NOMO-1 treated with dmso at 0.1 percent for 144 hours (cell line): ENCODE data around the gene PLEKHM1.
A peak's percentile ranks its signal among the peaks of the same experiment; 100 is the strongest.
"Not testable (repeated sequence)": the region's sequence is repeated elsewhere in the genome, so short reads cannot be mapped to it uniquely, and the experiment has no call there.

Source experiments
- DNase-seq: peaks from one replicate; lab custom pipeline; 2025; ENCODE audit not compliant: unreplicated experiment; lab: John Stamatoyannopoulos, UW

PLEKHM1 gene

DNA sequence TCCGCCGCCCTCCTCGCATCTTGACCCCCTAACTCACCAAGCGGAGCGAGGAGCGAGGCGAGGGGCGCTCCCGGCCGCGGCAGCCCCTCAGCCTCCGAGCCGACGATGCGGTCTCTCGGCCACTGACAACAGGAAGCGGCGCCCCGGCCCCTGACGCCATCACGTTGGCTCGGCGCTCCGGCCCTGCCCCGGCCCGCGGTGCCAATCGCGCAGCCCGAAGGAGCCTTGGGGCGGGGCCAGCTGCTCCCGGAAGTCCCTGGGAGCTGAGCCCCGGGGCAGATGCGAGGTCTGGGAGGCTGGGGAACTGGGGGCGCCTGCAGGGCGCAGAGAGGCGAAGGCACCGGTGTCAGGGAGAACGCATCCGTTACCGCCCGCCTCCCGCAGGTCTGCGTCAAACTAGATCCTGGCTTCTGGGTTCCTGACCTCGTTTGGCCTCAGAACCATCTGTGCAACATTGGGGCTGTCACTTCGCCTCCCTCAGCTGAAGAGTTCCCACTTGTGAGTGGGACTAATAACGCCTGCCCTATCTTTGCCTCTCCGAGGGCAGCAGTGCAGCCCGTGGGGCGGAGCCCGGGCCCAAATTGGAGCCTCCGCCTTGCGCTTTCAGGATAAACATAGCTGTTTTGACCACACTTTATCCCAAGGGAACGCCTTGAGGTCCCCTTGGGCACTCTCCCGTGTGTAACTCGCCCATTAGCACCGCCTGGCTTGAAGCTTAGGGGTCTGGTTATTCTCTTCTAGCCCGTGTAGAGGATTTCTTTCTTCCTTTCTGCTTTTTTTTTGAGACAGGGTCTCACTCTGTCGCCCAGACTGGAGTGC, at the start of gene PLEKHM1:
Gene PLEKHM1 (minus strand): TSS at position 107 of the 819 bp plus-strand sequence. CDS start 8,237 bp downstream, outside the sequence.
- DNase-seq = peak; percentile 45

DNA sequence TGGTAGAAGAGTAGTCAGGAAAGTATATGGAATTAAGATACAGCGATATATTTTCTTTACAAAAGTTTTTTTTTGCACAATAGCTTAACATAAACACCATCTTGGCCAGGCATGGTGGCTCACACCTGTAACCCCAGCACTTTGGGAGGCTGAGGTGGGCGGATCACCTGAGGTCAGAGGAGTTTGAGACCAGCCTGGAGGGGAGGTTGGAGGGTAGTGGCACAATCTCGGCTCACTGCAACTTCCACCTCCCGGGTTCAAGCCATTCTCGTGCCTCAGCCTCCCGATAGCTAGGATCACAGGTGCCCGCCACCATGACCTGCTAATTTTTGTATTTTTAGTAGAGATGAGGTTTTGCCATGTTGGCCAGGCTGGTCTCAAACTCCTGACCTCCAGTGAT, 47.6 kb upstream of the PLEKHM1 start:
- not testable (repeated sequence) for DNase-seq

DNA sequence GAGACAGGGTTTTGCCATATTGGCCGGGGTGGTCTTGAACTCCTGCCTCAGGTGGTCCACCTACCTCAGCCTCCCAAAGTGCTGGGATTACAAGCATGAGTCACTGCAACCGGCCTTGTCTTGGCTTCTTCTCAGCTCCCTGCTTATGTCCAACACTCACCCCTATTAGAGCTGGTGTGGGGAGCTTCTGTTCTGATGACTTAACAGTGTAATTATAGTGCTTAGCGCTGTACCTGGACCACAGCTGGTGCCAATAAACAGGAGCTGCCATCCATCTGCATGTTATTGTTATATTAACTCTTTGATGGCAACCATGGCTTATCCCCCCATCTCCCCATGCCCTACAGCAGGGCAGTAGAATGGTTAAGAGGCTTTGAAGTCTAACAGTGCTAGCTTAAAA, 15.6 kb upstream of the PLEKHM1 start:
- not testable (repeated sequence) for DNase-seq

DNA sequence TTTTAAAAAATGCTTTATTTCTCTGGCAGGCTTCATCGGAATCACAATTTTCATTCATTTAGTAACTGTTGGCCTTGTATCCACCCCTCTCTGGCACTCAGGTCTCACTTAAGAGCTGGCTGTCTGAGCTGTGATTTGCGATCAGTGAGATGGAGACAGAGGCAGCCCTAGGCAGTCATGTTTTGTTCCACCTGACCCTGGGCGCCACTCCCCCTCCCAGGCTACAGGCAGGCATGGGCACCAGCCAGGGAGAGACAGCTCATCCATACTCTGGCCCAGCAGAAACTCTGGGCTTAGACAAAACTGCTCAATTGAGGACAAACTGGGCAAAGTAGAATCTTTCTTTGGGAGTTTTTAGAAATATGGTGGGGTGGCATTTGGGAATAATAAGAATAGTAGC, 14.7 kb upstream of the PLEKHM1 start:
- not testable (repeated sequence) for DNase-seq

DNA sequence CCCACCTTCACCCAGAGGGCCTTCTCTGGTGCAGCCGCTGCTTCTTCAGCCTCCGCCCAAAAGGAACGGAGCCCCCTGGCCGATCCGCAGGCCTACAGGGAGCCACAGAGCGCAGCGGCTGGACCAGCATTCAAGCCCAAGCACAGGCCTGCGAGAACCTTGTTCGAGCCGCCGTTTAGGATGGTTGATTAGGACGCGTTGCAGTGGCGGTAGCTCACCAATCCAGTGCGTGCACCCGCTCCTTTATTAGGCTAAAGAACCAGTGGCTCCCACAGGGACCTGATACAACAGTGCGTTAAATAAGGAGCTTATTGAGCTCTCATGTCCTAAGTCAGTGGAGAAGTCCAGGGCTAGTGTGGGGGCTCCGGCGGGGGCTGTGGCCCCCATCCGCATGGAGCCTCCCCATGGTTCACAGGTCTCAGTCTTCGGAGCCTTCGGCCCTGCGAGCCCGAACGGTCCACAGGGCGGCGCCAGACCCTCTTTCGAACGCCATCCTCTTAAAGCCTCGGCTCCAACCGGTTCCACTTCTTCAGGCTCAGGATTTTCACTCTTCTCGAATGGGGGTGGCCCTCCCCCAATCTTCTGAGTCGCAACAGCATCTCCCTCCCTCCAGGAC, 10.7 kb upstream of the PLEKHM1 start:
- DNase-seq = not testable (repeated sequence)

DNA sequence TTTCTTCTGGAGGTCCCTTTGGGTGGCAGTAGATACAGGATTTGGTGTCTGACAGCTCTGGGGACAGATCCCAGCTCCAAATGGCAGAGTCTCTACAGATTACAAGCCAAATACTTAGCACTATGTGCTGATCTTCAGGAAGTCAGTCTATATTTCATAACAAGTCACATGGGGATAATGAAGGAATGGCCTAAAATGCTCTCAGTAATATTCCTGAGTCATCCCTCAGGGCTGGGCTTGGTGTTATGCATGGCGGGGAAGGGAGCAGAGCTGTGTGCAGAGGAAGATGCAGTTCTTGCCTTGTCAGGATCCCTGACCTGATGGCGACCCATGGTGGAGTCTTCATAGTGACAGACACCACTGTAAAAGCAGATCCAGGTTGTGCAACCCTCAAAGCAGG, 10.0 kb upstream of the PLEKHM1 start:
- not testable (repeated sequence) for DNase-seq

DNA sequence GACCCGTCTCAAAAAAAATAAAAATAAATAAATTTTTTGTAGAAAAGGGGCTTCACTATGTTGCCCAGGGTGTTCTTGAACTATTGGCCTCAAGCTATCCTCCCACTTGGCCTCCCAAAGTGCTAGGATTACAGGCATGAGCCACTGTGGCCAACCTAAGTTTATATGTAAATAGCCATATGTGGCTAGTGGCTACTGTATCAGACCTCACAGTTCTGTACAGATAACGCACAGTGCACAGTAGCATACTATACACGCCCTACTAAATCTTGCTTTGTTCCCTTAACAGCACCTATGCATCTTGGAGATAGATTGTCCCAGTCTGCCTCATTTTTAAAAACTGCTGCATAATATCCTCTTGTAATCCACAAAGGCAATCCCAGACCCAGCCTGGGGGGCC, 8.7 kb upstream of the PLEKHM1 start:
- DNase-seq = not testable (repeated sequence)

DNA sequence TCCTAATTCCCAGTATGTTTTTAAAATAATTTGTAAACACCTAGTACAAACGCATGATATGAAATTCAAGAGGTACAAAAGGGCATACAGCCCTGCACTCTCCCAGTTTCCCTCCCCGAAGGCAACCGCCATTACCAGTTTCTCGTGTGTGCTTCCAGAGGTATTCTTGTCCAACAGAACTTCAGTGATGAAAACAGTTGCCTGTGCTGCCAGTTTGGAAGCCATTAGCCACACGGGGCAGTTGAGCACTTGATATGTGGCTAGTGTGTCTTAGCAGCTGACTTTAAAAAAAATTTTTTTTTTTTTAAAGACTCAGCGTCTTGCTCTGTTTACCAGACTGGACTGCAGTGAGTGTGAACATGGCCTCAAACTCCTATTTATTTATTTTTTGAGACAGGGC, 7.9 kb upstream of the PLEKHM1 start:
- DNase-seq = not testable (repeated sequence)

DNA sequence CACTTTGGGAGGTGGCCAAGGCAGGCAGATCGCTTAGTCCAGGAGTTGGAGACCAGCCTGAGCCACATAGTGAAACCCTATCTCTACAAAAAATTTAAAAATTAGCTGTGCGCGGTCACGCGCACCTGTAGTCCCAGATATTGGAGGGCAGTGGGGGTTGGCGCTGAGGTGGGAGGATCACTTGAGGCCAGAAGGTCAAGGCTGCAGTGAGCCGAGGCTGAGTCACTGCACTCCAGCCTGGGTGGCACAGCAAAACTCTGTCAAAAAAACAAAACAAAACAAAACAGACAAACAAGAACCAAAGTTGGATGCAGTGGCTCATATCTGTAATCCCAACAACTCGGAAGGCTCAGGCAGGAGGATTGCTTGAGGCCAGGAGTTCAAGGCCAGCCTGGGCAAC, 6.9 kb upstream of the PLEKHM1 start:
- DNase-seq = not testable (repeated sequence)

DNA sequence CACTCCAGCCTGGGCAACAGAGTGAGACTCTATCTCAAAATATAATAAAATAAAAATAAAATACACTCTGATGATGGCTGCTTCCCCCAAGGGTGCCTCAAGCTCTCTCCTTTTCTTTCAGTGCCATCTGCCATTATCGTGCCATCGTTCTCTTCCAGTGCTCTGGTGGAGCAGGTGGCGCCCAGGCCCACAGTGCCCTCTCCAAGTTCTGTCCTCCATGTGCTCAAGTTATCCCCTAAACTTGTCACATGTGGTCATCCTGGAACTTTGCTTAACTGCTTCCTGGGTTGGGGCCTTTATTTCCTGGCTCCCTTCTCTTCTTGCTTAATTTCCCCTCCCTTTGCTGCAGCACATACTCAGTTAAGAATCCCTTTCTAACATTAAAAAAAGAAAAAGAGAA, 6.0 kb upstream of the PLEKHM1 start:
- DNase-seq = not testable (repeated sequence)

DNA sequence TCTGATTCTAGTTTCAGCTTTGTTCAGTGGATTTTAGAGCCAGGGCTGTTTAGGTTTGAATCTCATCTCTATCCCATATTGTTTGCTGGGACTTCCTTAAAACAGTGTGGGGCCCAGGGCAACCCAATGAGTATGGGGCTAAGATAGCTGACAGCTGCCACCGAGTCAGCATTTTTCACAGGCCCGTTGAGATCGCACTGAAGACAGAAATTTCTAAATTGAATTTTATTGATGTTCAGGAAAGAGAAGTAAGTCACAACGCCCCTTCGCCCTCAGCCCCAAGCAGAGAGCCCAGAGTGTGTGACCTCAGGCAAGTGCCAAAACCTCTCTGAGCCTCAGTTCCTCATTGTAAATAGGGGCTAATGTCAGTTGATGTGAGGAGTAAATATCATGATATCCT, 4.0 kb upstream of the PLEKHM1 start:
- DNase-seq = not testable (repeated sequence)

DNA sequence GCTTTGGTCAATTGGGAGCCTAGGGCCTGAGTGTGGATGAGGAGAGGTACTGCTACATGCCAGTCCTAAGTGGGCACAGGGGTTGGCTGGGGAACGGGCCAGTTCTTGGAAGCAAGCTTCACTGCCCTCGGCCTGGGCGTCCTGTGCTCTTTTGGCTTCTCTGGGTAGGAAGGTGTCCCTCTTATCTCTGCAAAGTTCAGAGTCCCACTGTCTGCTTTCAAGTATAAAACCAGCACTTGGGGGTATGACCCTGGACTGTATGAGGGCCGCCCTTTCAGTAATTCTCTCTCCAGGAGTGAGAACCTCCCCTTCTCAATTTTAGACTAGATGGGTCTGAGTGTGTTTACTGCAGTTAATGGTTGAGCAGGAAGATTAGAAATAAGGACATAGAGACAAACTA, 1.6 kb upstream of the PLEKHM1 start:
- not testable (repeated sequence) for DNase-seq

DNA sequence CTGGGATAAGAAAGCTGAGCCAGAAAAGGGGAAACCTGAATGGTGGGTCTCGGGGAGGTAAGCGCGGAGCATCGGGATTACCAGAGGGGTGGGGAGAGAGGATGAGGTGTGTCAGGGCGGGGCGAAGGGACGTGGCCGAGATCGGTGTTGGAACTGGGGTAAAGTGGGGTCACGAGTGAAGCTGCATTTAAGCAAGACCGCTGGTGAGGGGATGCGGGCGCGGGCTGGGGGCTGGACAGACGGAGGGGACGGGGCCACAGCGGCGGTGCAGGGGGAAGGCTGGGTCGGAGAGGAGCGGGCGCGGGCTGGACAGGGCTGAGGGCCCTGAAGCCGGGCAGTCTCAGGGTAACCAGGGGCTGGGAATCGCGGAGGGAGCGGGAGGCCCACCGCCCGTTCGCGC, 323 bp downstream of the PLEKHM1 start:
- DNase-seq = not testable (repeated sequence)

DNA sequence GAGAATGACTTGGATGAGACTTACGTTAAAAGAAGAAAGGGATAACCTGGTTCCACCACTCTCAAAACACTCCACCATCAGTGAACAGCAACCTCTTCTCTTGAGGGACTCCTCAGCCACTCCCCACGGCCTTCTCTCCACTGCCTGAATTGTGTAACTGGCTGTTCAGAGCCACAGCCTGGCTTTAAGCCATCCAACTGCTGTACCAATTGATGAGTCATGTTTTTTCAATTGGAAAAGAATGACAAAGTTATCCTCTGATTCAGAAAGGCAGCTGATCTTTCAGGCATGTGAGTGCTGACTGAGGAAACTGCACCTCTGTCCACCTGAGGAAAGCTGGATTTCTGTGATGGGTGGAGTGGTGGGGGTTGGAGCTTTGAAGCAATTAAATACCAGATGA, 2.8 kb downstream of the PLEKHM1 start:
- DNase-seq = peak; percentile 50

DNA sequence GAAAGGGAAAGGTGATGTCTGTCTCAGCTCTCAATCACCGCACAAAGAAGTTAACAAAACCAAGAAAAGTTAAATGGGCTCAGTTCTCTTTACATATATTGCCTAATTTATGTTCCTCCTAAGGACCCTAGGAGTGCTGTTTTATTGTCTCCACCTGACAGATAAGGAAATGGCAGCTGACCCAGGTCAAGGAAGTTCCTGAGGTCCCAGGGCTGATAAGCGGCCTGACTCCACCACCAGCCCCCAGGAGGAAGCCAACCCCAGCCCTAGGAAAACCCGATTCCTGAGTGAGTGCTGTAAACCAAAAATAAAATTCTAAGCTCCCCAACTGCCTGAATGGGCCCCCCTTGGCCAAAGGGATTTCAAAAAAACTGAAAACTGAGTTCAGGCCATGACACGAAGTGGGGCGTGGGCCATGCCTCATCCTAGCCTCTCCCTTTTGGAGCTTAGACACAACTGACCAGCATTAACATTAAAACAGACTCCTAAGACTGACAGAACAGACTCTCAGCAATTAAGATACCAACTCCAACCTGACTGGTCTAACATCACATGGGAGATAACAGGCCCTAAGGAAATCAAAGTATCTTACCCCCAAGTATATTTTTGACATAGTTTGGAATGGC, 6.8 kb downstream of the PLEKHM1 start:
- not testable (repeated sequence) for DNase-seq

DNA sequence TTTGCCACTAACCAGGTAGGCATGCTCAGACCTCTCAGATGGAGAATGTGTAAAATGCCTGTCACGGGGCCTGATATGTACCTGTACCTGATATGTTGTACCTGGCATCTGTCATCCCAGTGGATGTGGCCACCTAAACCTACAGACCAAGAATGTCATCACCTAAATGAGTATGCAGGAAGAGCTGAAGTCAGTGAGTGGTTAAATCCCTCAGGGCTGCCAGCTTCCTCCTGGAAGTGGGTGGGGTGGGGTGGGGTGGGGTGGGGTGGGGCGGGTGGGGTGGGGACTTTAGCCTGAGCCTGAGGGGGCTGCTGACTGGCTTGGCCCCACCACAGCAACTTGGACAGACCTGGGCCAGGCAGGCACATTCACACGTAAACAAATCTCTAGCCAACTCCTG, 7.3 kb downstream of the PLEKHM1 start:
- not testable (repeated sequence) for DNase-seq

DNA sequence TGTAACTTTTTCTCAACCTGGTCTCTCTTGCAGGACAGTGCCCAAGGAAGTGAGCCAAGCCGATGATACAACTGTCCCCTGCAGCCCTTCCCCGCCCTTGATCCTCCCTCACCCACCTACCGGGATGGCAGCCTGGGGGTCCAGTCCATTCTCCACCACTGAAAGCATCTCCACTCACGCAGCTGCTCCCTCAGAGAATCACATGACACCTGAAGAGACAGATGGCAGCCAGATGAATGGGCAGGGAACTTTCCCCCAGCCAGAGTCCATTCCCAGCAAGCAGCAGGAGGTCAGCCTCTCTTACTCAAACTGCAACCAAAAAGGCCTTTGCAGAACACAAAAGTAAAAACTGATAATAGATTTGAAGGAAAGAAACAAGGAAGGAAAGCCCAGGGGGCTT, 8.2 kb downstream of the PLEKHM1 start:
- not testable (repeated sequence) for DNase-seq

DNA sequence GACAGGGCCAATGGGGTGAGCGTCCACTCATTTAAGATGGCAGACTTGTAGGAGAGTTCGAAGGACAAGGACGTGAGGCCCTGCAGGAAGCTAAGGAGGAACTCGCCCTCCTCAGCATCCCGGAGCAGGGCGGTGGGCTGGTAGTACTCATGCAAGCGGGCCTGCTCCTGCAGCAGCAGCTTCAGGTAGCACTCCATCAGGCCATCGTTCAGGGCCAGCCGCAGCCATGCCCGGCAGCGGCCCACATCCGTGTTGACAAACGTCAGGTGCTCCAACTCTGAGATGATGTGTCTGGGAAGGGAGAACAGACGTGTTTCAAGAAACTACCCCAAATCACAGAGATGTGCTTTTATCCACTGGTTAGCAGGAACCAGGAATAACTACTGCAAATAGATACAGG, 15.1 kb downstream of the PLEKHM1 start:
- not testable (repeated sequence) for DNase-seq

DNA sequence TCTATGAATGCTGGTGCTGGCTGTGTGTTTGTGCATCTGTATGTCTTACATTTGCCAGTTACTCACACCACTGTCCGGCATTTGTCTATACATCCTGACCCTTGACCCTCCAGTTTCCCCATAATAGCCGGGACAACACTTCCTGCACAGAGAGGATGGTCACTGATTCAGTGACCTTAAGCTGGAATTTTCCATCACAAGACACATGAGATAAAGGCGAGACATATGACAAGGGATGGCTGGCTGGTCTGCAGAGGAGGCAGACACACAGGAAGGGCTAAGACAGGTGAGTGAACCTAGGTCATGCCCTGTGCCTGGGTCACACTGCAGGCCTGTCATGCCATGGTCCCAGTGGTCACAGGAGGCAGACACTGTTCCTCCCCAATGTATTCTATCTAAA, 18.3 kb downstream of the PLEKHM1 start:
- DNase-seq = not testable (repeated sequence)

DNA sequence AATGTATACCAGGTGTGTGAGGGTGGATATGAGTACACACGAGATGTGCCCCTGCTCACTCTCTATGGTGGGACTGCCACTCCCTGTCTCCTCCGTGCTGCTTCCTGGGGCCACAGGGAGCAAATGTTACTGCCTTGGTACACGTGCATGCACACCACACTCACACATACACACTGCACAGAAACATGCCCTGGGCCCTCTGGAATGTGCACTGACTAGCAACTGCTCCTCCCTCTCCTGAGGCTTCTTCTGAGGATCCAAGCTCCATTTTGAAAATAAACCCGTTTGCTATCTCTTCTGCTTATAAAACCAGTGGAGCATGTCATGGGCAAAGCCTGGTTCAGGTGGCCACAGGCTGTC, 21.3 kb downstream of the PLEKHM1 start:
- DNase-seq = not testable (repeated sequence)

DNA sequence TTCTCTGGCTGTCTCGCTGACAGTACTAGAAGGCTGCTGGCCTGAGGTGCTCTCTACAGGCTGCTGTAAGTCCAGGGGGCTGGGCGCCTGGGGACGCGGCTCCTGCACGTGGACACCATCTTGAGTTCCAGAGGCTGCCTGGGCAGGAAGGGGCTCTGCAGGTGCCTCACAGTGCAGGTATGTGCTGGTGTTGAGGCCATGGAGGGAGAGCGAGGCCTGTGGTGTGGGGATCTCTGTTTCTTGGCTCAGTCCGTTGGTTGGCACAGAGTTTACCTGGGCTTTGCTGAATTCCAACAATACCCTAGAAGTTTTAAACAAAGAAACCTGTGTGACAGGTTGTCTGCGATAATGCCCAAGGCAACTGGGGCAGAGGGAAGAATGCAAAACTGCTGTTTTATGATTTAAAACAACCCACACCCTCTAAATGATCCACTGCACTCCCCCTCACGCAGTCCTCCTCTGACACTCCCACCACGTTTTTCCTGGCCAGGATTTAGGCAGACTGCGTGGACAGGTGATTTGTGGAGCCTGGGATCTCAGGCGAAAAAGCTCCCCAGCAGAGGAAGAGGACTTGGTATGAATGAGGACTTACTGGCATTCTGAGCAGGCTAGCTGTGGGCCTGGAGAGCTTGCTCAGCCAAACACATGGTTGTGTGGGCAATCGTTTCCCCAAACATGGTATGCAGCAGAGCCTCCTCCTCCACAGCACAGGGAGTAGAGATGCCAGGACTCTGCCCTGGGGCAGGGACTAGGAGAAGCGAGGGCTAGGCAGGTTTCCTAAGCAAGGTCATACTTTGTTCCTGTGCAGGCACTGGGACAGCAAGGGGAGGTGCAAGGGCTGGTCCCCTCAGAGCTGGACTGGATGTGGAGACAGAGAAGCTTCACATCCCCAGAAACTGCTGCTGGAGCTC, 22.0 kb downstream of the PLEKHM1 start:
- DNase-seq = not testable (repeated sequence)
